IMR-90 (cell line): ENCODE results near the gene ACP4. TPM values are rescaled to one million over a fixed set of nuclear protein-coding genes. Genes with fewer than 3 reads are reported as not detected.
"Not testable (repeated sequence)": the region's sequence is repeated elsewhere in the genome, so short reads cannot be mapped to it uniquely, and the experiment has no call there.

Experiments used
- ATAC-seq: fragments of 200-7000 bp; cut with Tn5 transposase; 2 replicates; pipeline ENCODE4 v1.9.1; 2020; ENCODE audit warnings: low read depth, mild to moderate bottlenecking, moderate library complexity
- BruUV-seq: library from RNA; stranded (reverse); fragments of 400-500 nt; replicated peaks from 2 replicates; lab custom pipeline; 2021; lab: Mats Ljungman, UMichigan
- CTCF ChIA-PET: fragments of 300-600 bp; formaldehyde crosslinking; extraction: SDS; loops from one replicate; lab custom pipeline; 2021; ENCODE audit warnings: antibody characterized with exemption; lab: Yijun Ruan, JAX
- POLR2A ChIA-PET: fragments of 300-600 bp; sonication (Branson Sonifier 250); formaldehyde crosslinking; loops from one replicate; lab custom pipeline; 2022; ENCODE audit warnings: antibody characterized with exemption; ENCODE audit not compliant: unreplicated experiment; lab: Charles Lee
- DNase-seq: peaks from one replicate; pipeline ENCODE4 v3.0.0; 2013
- H2AFZ ChIP-seq: replicated peaks from 2 replicates; pipeline ENCODE3; 2013; ENCODE audit warnings: low read length, mild to moderate bottlenecking; ENCODE audit not compliant: poor library complexity
- H2AK5ac ChIP-seq: 2 replicates; pipeline ENCODE4 v1.6.1; 2013; ENCODE audit warnings: low read depth, low read length, inconsistent platforms
- H2AK9ac ChIP-seq: replicated peaks from 2 replicates; pipeline ENCODE3; 2013; ENCODE audit warnings: mild to moderate bottlenecking, low read depth, low read length, moderate library complexity; ENCODE audit not compliant: poor library complexity
- H2BK120ac ChIP-seq: 2 replicates; pipeline ENCODE4 v1.6.1; 2013; ENCODE audit warnings: low read depth, low read length, inconsistent platforms
- H2BK15ac ChIP-seq: 3 replicates; pipeline ENCODE4 v1.6.1; 2013; ENCODE audit warnings: low read depth, low read length, inconsistent platforms
- H2BK20ac ChIP-seq: 2 replicates; pipeline ENCODE4 v1.6.1; 2013; ENCODE audit warnings: low read depth, mild to moderate bottlenecking, inconsistent platforms, low read length, moderate library complexity
- H2BK5ac ChIP-seq: 2 replicates; pipeline ENCODE4 v1.6.1; 2013; ENCODE audit warnings: mild to moderate bottlenecking, low read depth, low read length, inconsistent platforms; ENCODE audit not compliant: poor library complexity, severe bottlenecking
- H3K14ac ChIP-seq: replicated peaks from 2 replicates; pipeline ENCODE4 v1.6.1; 2013; ENCODE audit warnings: low read depth, low read length, inconsistent platforms
- H3K18ac ChIP-seq: 2 replicates; pipeline ENCODE4 v1.6.1; 2013; ENCODE audit warnings: low read depth, low read length, control low read depth
- H3K23ac ChIP-seq: 2 replicates; pipeline ENCODE4 v1.6.1; 2013; ENCODE audit warnings: low read depth, low read length, inconsistent platforms
- H3K27ac ChIP-seq: 2 replicates; pipeline ENCODE4 v1.5.1; 2013; ENCODE audit warnings: mild to moderate bottlenecking, control low read depth, low read length; ENCODE audit not compliant: insufficient read depth
- H3K27me3 ChIP-seq: 2 replicates; pipeline ENCODE4 v1.6.1; 2013; ENCODE audit warnings: low read length; ENCODE audit not compliant: control insufficient read depth, insufficient read depth
- H3K36me3 ChIP-seq: 2 replicates; pipeline ENCODE4 v1.6.1; 2013; ENCODE audit warnings: low read length, mixed read lengths; ENCODE audit not compliant: control insufficient read depth, insufficient read depth
- H3K4ac ChIP-seq: 2 replicates; pipeline ENCODE4 v1.6.1; 2013; ENCODE audit warnings: low read depth, low read length, inconsistent platforms
- H3K4me1 ChIP-seq: 2 replicates; pipeline ENCODE4 v1.6.1; 2013; ENCODE audit warnings: low read length, mixed read lengths; ENCODE audit not compliant: control insufficient read depth, insufficient read depth
- H3K4me2 ChIP-seq: 2 replicates; pipeline ENCODE4 v1.6.1; 2013; ENCODE audit warnings: low read depth, mild to moderate bottlenecking, control low read depth, low read length, moderate library complexity
- H3K4me3 ChIP-seq: 2 replicates; pipeline ENCODE4 v1.5.1; 2013; ENCODE audit warnings: low read depth, mild to moderate bottlenecking, control low read depth, low read length, moderate library complexity; ENCODE audit not compliant: insufficient read depth
- H3K56ac ChIP-seq: 2 replicates; pipeline ENCODE4 v1.6.1; 2013; ENCODE audit warnings: low read length, inconsistent platforms; ENCODE audit not compliant: insufficient read depth; ENCODE audit errors: extremely low read depth
- H3K79me1 ChIP-seq, 2 experiments: 2 replicates each; pipeline ENCODE4 v1.6.1; 2013; ENCODE audit warnings: low read length in 2 of 2, inconsistent platforms in 1 of 2, low read depth in 1 of 2
- H3K9ac ChIP-seq: 2 replicates; pipeline ENCODE4 v1.6.1; 2013; ENCODE audit warnings: low read depth, low read length, control low read depth
- H3K9me1 ChIP-seq: 2 replicates; pipeline ENCODE4 v1.6.1; 2013; ENCODE audit warnings: low read length, inconsistent platforms; ENCODE audit not compliant: insufficient read depth
- H3K9me3 ChIP-seq: 2 replicates; pipeline ENCODE4 v1.6.1; 2013; ENCODE audit warnings: low read length; ENCODE audit not compliant: control insufficient read depth, insufficient read depth
- H4K20me1 ChIP-seq: 2 replicates; pipeline ENCODE4 v1.6.1; 2013; ENCODE audit warnings: low read length, inconsistent platforms; ENCODE audit not compliant: insufficient read depth
- H4K5ac ChIP-seq: 2 replicates; pipeline ENCODE4 v1.6.1; 2013; ENCODE audit warnings: mild to moderate bottlenecking, low read depth, low read length, control low read depth
- H4K8ac ChIP-seq, 2 experiments: 2 replicates each; pipeline ENCODE4 v1.6.1; 2013; ENCODE audit warnings: low read depth in 2 of 2, low read length in 2 of 2, control low read depth in 1 of 2, inconsistent platforms in 1 of 2
- H4K91ac ChIP-seq: 2 replicates; pipeline ENCODE4 v1.6.1; 2013; ENCODE audit warnings: low read depth, low read length, inconsistent platforms; ENCODE audit not compliant: insufficient read depth
- BHLHE40 ChIP-seq: fragments of 150-350 bp; IDR thresholded peaks from 2 replicates; pipeline ENCODE4 v1.6.1; 2016; ENCODE audit warnings: mild to moderate bottlenecking, low read depth, low read length
- ELK1 ChIP-seq: fragments of 150-350 bp; IDR thresholded peaks from 2 replicates; pipeline ENCODE4 v1.6.1; 2016; ENCODE audit warnings: low read depth, mild to moderate bottlenecking, low read length, moderate library complexity, borderline replicate concordance
- FOS ChIP-seq: fragments of 150-350 bp; IDR thresholded peaks from 2 replicates; pipeline ENCODE4 v1.6.1; 2016; ENCODE audit warnings: low read depth, low read length
- MAZ ChIP-seq: IDR thresholded peaks from 2 replicates; pipeline ENCODE4 v1.6.1; 2012; ENCODE audit warnings: low read depth, mild to moderate bottlenecking, low read length, improper control_type of control experiment, moderate library complexity, borderline replicate concordance
- RAD21 ChIP-seq: IDR thresholded peaks from 2 replicates; pipeline ENCODE4 v1.6.1; 2012; ENCODE audit warnings: low read length, improper control_type of control experiment
- WGBS, 2 experiments: methylation state at CpG; one replicate each; pipeline versions ENCODE4 v1.1.5 to v1.1.7; 2013; ENCODE audit warnings: missing lambda C conversion rate in 2 of 2; ENCODE audit not compliant: insufficient read length in 1 of 2; ENCODE audit errors: extremely low coverage in 2 of 2; 5-methylcytosine and 5-hydroxymethylcytosine counted together
- dilution Hi-C: fragments of 300-500 bp; cut with HindIII; formaldehyde crosslinking; loops from one replicate; pipeline ENCODE4 v1.14.3; 2018; ENCODE audit warnings: low sequenced_read_pairs; ENCODE audit not compliant: unreplicated experiment
- in situ Hi-C: fragments of 300-500 bp; cut with MboI; formaldehyde crosslinking; loops from 3 replicates; pipeline ENCODE4 v1.14.3; 2019; ENCODE audit warnings: low sequenced_read_pairs, inconsistent platforms, mixed read lengths
- intact Hi-C: fragments of 100-400 bp; cut with micrococcal nuclease; formaldehyde crosslinking; loops from 2 replicates; pipeline ENCODE4 v1.10.0; 2022
- polyA plus RNA-seq, 3 experiments: library from polyadenylated mRNA; depleted of rRNA; stranded (reverse); fragments of >200 nt; gene quantifications; 2 replicates each; pipeline ENCODE4 v1.2.3, GENCODE V29; 2012; ENCODE audit warnings: low replicate concordance in 1 of 3
- total RNA-seq: library from RNA; depleted of rRNA; stranded (reverse); fragments of >200 nt; gene quantifications from 2 replicates; pipeline ENCODE4 v1.2.3, GENCODE V29; 2012

Gene ACP4
- total and polyA plus RNA-seq, 2 of the 4 experiments (the other 2 are of a cell fraction) = not detected

- Histone ChIP-seq H3K4me2 (no peak overlapping the region), H2AK5ac (no peak overlapping the region), H2AFZ (no peak overlapping the region), H3K14ac (no peak overlapping the region), H2BK20ac (no peak overlapping the region), H3K27ac (no peak overlapping the region), H2AK9ac (no peak overlapping the region), H3K9ac (no peak overlapping the region), H3K56ac (no peak overlapping the region), H3K9me1 (no peaks in the 10 kb centered on the region), H4K8ac (no peak overlapping the region), H3K9me3 (no peaks in the 10 kb centered on the region), H2BK5ac (no peak overlapping the region), H3K18ac (no peak overlapping the region), H3K4me3 (no peak overlapping the region), H3K79me1 (no peaks in the 10 kb centered on the region), H3K4me1 (no peaks in the 10 kb centered on the region), H4K5ac (no peak overlapping the region), H3K27me3 (no peaks in the 10 kb centered on the region), H3K4ac (no peak overlapping the region), H3K36me3 (no peaks in the 10 kb centered on the region), H4K91ac (no peak overlapping the region), H2BK120ac (no peak overlapping the region), H2BK15ac (no peak overlapping the region), H4K20me1 (no peaks in the 10 kb centered on the region), H3K23ac (no peak overlapping the region)
- in situ Hi-C loops (no loop called here), dilution Hi-C loops (no loop called here), intact Hi-C loops (no loop called here)
- WGBS, 2 experiments = 74% methylated on average over 4 of the region's 5 CpGs; no CpG with 5 or more reads in 1 of the 2 experiments
- POLR2A ChIA-PET = no interaction called here
- DNase-seq (no peak), ATAC-seq (no peak)
- no TSS peak for BruUV-seq
- TF ChIP-seq FOS = no peak
- no peak for TF ChIP-seq MAZ
- TF ChIP-seq BHLHE40 = no peak
- no peak for TF ChIP-seq RAD21
- TF ChIP-seq ELK1 = no peak
- CTCF ChIA-PET = no interaction called here
Measured at GRCh38 chr19:50768277-50768676, 21.9 kb upstream of the ACP4 start.

- H3K9me3 ChIP-seq, H3K18ac ChIP-seq, H3K23ac ChIP-seq, H2BK120ac ChIP-seq, H2AFZ ChIP-seq, H3K79me1 ChIP-seq, DNase-seq, H3K9ac ChIP-seq, H3K27me3 ChIP-seq, H2BK20ac ChIP-seq, in situ Hi-C loops, H3K4me2 ChIP-seq, H3K9me1 ChIP-seq, H3K56ac ChIP-seq, H3K27ac ChIP-seq, dilution Hi-C loops, H4K5ac ChIP-seq, H2AK9ac ChIP-seq, POLR2A ChIA-PET, H3K4ac ChIP-seq, H4K8ac ChIP-seq, H3K4me1 ChIP-seq, H3K4me3 ChIP-seq, H3K36me3 ChIP-seq, H4K91ac ChIP-seq, intact Hi-C loops, H4K20me1 ChIP-seq, H2AK5ac ChIP-seq, H2BK15ac ChIP-seq, H2BK5ac ChIP-seq, H3K14ac ChIP-seq, CTCF ChIA-PET, ATAC-seq, BruUV-seq: not testable (repeated sequence)
- WGBS, 2 experiments = no CpG with 5 or more reads among the region's 2 CpGs
Measured at GRCh38 chr19:50770164-50770563, 20.1 kb upstream of the ACP4 start, which contains the start of gene GPR32. Gene GPR32, plus strand, starts transcription at chr19:50770464. Its CDS starts 137 bp downstream, at chr19:50770601.
